ENCODE results near the gene TLE4.

Gene TLE4

DNA sequence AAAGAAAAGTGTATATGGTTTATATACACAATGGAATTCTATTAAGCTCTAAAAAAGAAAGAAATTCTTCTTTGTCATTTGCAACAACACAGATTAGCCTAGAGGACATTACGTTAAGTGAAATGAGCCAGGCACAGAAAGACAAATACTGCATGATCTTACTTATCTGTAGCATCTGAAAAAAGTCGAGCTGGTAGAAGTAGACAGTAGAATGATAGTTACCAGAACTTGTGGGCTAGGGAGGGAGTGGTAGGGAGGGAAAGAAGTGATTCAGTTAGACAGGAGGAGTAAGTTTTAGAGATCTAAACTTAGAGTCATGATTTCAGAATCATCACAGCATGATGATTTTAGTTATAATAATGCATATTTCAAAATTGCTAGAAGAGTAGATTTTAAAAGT is 184.6 kb downstream of the TLE4 start:
- FAIRE-seq (no peak), DNase-seq (ENCODE audit: insufficient read length, low spot score) (no peak)
- TF ChIP-seq POLR2AphosphoS5 (IDR thresholded peaks at IDR 0.05; ENCODE audit: low read depth, low read length) (no peak), POLR2A (IDR thresholded peaks at IDR 0.05; ENCODE audit: low read depth, low read length) (no peak), POU2F2 (IDR thresholded peaks at IDR 0.05; ENCODE audit: low read depth, low read length) (no peak), SPI1 (IDR thresholded peaks at IDR 0.05; ENCODE audit: low read depth, low read length) (no peak), PAX5 (IDR thresholded peaks at IDR 0.05; ENCODE audit: insufficient read depth, low read length, severe bottlenecking) (no peak), TAF1 (IDR thresholded peaks at IDR 0.05; ENCODE audit: low read depth, low read length) (no peak)

DNA sequence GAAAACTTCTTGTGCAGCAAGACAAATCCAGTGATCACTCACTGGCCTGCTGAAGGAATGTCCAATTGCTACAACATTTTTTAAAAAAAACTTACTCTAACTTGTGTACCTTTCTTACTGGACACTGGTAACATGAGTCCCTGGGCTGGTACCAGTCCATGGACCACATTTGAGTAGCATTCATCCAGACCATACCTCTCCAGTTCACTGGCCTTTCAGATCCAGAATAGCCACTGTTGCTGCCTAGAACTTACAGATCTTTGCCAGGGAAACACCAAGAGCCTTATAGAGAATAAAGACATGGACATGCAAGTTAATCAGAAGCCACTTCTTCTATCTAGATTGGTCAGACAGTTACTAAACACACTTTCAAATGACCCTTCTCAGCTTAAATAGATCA is 185.3 kb downstream of the TLE4 start:
- no peak for DNase-seq (ENCODE audit: insufficient read length, low spot score)
- TF ChIP-seq POLR2AphosphoS5 (IDR thresholded peaks at IDR 0.05; ENCODE audit: low read depth, low read length), result no peak
- TF ChIP-seq PAX5 (IDR thresholded peaks at IDR 0.05; ENCODE audit: insufficient read depth, low read length, severe bottlenecking), result no peak
- TF ChIP-seq POU2F2 (IDR thresholded peaks at IDR 0.05; ENCODE audit: low read depth, low read length), result no peak
- TF ChIP-seq POLR2A (IDR thresholded peaks at IDR 0.05; ENCODE audit: low read depth, low read length), result no peak
- TF ChIP-seq SPI1 (IDR thresholded peaks at IDR 0.05; ENCODE audit: low read depth, low read length), result no peak
- TF ChIP-seq TAF1 (IDR thresholded peaks at IDR 0.05; ENCODE audit: low read depth, low read length), result no peak
- no peak for FAIRE-seq

DNA sequence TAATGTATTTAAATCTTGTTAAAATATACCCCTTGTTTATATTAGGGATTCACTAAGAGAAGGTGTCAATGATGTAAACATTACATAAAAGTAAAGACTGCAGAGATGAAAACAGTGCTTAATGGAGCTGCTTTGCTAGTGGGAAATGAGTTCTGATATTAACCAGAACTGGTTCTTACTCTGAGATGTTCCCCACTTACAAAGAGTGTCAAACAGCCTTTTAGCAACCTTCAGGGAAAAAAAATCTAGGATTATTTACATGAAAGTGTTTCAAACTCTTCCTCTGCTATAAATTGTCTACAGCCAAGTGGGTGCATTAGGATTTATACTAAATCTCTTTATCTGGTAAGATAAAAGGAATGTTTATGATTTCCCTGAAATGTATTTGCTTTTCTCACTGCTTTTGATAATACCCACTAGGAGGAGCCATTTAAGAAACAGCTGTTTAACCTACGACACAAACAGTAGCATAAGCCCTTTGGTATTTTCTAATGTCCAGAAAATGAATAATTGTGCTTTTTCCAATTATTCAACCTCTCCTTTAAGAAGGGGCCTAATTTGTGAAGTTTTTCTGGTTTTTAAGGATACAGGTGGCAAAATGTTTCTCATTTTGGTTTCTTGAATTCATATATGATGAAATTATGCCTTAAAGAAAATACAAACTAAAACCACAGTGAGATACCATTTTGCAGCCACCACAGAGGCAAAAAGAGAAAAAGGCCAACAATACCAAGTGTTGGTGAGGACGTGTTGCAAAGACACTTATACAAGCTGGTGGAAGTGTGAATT is 186.3 kb downstream of the TLE4 start:
- FAIRE-seq (no peak), DNase-seq (ENCODE audit: insufficient read length, low spot score) (no peak)
- TF ChIP-seq TAF1 (IDR thresholded peaks at IDR 0.05; ENCODE audit: low read depth, low read length) (no peak), POLR2AphosphoS5 (IDR thresholded peaks at IDR 0.05; ENCODE audit: low read depth, low read length) (no peak)

DNA sequence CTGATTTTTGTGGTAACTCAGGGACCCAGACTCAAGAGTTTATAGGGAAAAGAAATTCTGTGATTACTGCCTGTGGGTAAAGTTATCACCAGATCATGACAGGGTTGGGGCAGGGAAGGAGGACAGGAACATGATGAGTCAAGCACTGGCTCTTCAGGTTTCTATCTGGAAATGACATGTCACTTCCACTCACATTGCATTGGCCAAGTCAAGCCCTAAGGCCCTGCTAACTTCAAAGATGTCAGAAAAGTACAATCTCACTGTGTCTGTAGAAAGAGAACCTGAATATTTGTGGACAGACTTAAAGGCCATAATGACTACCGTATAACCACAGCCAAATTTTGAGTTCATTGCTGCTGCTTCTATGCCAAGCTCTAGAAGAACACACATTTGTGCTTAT is 187.7 kb downstream of the TLE4 start:
- DNase-seq (ENCODE audit: insufficient read length, low spot score), result no peak
- TF ChIP-seq POLR2A (IDR thresholded peaks at IDR 0.05; ENCODE audit: low read depth, low read length) (no peak), TAF1 (IDR thresholded peaks at IDR 0.05; ENCODE audit: low read depth, low read length) (no peak), POU2F2 (IDR thresholded peaks at IDR 0.05; ENCODE audit: low read depth, low read length) (no peak), PAX5 (IDR thresholded peaks at IDR 0.05; ENCODE audit: insufficient read depth, low read length, severe bottlenecking) (no peak)
- FAIRE-seq, result no peak

DNA sequence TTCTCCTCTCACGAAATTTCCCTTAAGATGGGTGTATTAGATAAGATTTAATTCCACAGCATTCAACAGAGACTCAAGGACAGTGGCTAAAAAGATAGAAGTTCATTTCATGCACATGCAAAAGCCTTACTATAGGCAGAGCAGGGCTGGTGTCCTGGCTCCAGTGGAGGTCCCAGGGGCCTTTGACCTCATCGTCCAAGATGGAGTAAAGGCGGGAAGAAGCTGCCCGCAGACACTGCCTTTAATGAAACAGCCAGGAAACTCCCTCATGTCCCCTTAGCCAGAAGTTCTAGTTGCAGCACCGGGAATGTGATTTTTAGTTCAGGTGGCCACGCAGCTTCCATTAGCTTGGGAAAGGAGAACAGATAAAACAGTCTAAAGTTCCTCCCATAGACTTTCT is 190.3 kb downstream of the TLE4 start:
- no peak for FAIRE-seq
- no peak for DNase-seq (ENCODE audit: insufficient read length, low spot score)
- no peak for TF ChIP-seq POLR2A (IDR thresholded peaks at IDR 0.05; ENCODE audit: low read depth, low read length)
- no peak for TF ChIP-seq PAX5 (IDR thresholded peaks at IDR 0.05; ENCODE audit: insufficient read depth, low read length, severe bottlenecking)
- TF ChIP-seq SPI1 (IDR thresholded peaks at IDR 0.05; ENCODE audit: low read depth, low read length), result no peak

DNA sequence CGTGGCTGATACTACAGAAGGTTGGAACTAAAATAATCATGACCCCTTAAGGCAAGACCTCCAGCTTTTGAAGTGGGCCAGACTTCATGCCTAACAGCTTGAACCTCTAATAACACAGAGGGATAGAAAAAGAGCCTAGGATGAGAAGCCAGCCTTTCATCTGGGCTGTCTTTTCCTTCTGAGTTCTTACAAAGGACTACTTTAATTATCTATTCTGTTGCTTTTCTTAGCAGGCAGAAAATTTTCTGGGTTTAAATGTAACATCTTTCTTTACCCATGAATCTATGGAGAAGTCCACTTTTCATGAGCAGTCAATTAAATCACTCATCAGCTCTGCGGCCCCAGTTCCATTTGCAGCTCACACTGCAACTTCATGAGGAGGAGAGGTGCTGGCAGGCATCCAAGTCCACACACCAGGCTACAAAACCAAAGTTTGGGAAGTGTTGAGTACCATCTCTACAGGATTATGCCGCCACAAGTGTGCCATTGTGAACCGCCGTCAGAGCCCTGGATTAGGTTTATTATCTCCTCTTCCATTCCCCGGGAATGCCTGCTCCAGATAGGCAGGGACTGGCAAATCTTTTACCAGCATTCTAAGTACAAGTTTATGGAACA is 192.0 kb downstream of the TLE4 start:
- DNase-seq (ENCODE audit: insufficient read length, low spot score), result no peak
- TF ChIP-seq POU2F2 (IDR thresholded peaks at IDR 0.05; ENCODE audit: low read depth, low read length), result no peak
- no peak for TF ChIP-seq TAF1 (IDR thresholded peaks at IDR 0.05; ENCODE audit: low read depth, low read length)
- TF ChIP-seq POLR2AphosphoS5 (IDR thresholded peaks at IDR 0.05; ENCODE audit: low read depth, low read length), result no peak
- TF ChIP-seq PAX5 (IDR thresholded peaks at IDR 0.05; ENCODE audit: insufficient read depth, low read length, severe bottlenecking), result no peak
- TF ChIP-seq POLR2A (IDR thresholded peaks at IDR 0.05; ENCODE audit: low read depth, low read length), result no peak
- no peak for TF ChIP-seq SPI1 (IDR thresholded peaks at IDR 0.05; ENCODE audit: low read depth, low read length)
- FAIRE-seq, result no peak

DNA sequence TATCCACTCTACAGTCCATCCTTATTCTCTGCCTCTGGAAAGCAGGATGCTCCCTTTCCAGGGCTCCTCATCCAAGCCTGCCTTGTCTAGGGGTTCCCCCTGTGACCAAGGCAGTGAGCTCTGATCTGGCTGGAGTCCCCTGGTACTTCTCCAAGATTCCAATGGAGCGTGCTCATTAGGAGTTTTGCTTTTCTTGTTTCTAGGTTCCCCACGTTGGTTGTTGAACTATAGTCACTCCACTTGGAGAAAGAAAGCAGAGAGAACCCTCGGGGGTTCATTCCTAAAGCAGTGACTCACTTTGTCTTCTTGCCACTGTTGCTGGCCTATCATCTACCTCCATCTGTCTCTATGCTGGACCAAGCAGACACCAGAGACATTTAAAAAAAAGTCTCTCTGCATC is 192.6 kb downstream of the TLE4 start:
- DNase-seq (ENCODE audit: insufficient read length, low spot score), result no peak
- no peak for FAIRE-seq

DNA sequence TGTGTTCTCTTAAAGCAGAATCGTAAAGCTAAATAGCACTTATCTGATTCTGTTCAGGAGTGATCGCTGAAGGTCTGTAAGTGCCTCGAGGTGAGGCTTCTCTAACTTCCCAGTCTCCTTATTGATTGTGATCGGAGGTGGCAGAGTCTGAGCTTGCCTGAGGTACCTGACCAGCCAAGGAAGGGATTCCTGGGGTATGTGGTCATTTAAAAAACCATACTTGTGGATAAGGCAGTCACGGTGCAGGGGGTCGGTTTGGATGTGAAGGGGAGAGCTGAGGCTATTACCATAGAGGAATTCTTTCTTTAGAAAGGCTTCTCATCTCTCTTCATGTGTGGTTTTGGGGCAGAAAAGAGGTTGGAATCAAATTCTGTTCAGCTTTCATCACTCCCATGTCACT is 193.7 kb downstream of the TLE4 start:
- TF ChIP-seq TAF1 (IDR thresholded peaks at IDR 0.05; ENCODE audit: low read depth, low read length), result no peak
- TF ChIP-seq POU2F2 (IDR thresholded peaks at IDR 0.05; ENCODE audit: low read depth, low read length), result no peak
- no peak for TF ChIP-seq SPI1 (IDR thresholded peaks at IDR 0.05; ENCODE audit: low read depth, low read length)
- TF ChIP-seq POLR2AphosphoS5 (IDR thresholded peaks at IDR 0.05; ENCODE audit: low read depth, low read length), result no peak
- no peak for TF ChIP-seq POLR2A (IDR thresholded peaks at IDR 0.05; ENCODE audit: low read depth, low read length)
- TF ChIP-seq PAX5 (IDR thresholded peaks at IDR 0.05; ENCODE audit: insufficient read depth, low read length, severe bottlenecking), result no peak
- FAIRE-seq (no peak), DNase-seq (ENCODE audit: insufficient read length, low spot score) (no peak)

More for the DNA sequence above, 192.6 kb downstream of the TLE4 start:
- TF ChIP-seq PAX5 (IDR thresholded peaks at IDR 0.05; ENCODE audit: insufficient read depth, low read length, severe bottlenecking) (no peak), SPI1 (IDR thresholded peaks at IDR 0.05; ENCODE audit: low read depth, low read length) (no peak), POLR2A (IDR thresholded peaks at IDR 0.05; ENCODE audit: low read depth, low read length) (no peak), POU2F2 (IDR thresholded peaks at IDR 0.05; ENCODE audit: low read depth, low read length) (no peak), TAF1 (IDR thresholded peaks at IDR 0.05; ENCODE audit: low read depth, low read length) (no peak), POLR2AphosphoS5 (IDR thresholded peaks at IDR 0.05; ENCODE audit: low read depth, low read length) (no peak)

DNA sequence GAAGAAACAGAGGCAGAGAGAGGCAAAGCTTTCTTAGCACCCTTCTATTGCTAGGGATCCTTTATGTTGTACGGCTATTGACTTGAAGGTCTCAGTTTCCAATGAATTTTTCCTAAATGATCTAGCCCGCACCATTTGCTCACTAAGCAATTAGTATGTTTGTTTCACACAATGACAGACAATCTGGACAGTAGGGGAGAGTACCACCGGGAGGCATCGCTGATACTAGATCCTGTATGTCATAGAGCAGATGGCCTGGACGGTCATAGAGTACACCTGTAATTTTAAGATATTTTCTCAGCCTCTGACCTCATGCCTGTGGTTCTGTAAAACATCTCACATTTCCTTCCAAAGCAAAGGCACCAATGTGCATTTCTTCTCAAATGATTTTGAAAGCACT is 194.3 kb downstream of the TLE4 start:
- DNase-seq (ENCODE audit: insufficient read length, low spot score) (no peak), FAIRE-seq (no peak)
- TF ChIP-seq PAX5 (IDR thresholded peaks at IDR 0.05; ENCODE audit: insufficient read depth, low read length, severe bottlenecking) (no peak), TAF1 (IDR thresholded peaks at IDR 0.05; ENCODE audit: low read depth, low read length) (no peak), POLR2AphosphoS5 (IDR thresholded peaks at IDR 0.05; ENCODE audit: low read depth, low read length) (no peak), POLR2A (IDR thresholded peaks at IDR 0.05; ENCODE audit: low read depth, low read length) (no peak), POU2F2 (IDR thresholded peaks at IDR 0.05; ENCODE audit: low read depth, low read length) (no peak), SPI1 (IDR thresholded peaks at IDR 0.05; ENCODE audit: low read depth, low read length) (no peak)

DNA sequence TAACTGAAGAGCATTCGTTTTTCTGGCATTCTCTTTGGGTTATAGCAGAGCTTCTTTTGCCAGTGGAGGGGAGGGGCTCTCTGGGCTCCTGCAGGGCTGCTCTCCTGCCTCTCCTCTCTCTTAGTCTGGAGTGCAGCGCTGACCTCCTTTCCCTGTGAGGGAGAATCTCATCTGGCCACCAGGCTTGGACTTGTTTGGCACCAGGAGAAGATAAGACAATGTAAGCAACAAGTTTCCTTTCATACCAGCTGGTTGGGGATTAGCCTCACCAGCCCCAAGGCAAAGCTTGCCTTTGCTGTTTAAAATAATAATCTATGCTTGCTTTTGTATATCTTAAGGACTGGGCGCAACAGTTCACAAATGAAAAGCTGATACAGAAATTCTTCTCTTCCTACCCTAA is 196.4 kb downstream of the TLE4 start:
- TF ChIP-seq POLR2AphosphoS5 (IDR thresholded peaks at IDR 0.05; ENCODE audit: low read depth, low read length) (no peak), SPI1 (IDR thresholded peaks at IDR 0.05; ENCODE audit: low read depth, low read length) (no peak), POLR2A (IDR thresholded peaks at IDR 0.05; ENCODE audit: low read depth, low read length) (no peak)
- DNase-seq (ENCODE audit: insufficient read length, low spot score), result no peak
- FAIRE-seq, result no peak

All from GM12891 (cell line).